H1 (cell line): ENCODE data around the gene ZNF776. TPM values are rescaled to one million over a fixed set of nuclear protein-coding genes. Genes with fewer than 3 reads are reported as not detected.
A peak's percentile ranks its signal among the peaks of the same experiment; 100 is the strongest.

Experiments
- CHD2 ChIP-seq: IDR thresholded peaks from 2 replicates; pipeline ENCODE4 v1.6.1; 2012; ENCODE audit warnings: low read length, improper control_type of control experiment
- KDM1A ChIP-seq: fragments of 200-600, 300-600 bp; sonication (generic); IDR thresholded peaks from 2 replicates; pipeline ENCODE4 v1.7.1; 2016; ENCODE audit warnings: mild to moderate bottlenecking, low read length, borderline replicate concordance
- KDM5A ChIP-seq: fragments of 200-600 bp; IDR thresholded peaks from 2 replicates; pipeline ENCODE4 v1.7.1; 2012; ENCODE audit warnings: mild to moderate bottlenecking, low read length, inconsistent platforms, mixed read lengths
- RAD21 ChIP-seq, 2 experiments: IDR thresholded peaks in 1 of 2; conservative IDR thresholded peaks in 1 of 2; 2 replicates each; pipeline ENCODE4 v1.6.1; 2011; ENCODE audit warnings: low read depth in 2 of 2, low read length in 2 of 2, improper control_type of control experiment in 1 of 2, inconsistent platforms in 1 of 2, mild to moderate bottlenecking in 1 of 2, moderate library complexity in 1 of 2
- RFX5 ChIP-seq: IDR thresholded peaks from 2 replicates; pipeline ENCODE4 v1.6.1; 2011; ENCODE audit warnings: low read depth, low read length, improper control_type of control experiment, borderline replicate concordance
- RNF2 ChIP-seq: fragments of 200-900, 300-1000 bp; sonication (generic); IDR thresholded peaks from 2 replicates; pipeline ENCODE4 v1.7.1; 2016; ENCODE audit warnings: borderline replicate concordance, low read depth, mild to moderate bottlenecking, antibody characterized with exemption, low read length; ENCODE audit not compliant: poor library complexity, severe bottlenecking; ENCODE audit errors: missing control alignments
- polyA plus RNA-seq, 7 experiments: library from polyadenylated mRNA; depleted of rRNA in 3 of 7; stranded (reverse) in 5 of 7; unstranded in 2 of 7; fragments of >200 nt in 5 of 7; fragments of 200-250 nt in 2 of 7; gene quantifications; 1 replicate in 5 of 7; 2 replicates in 1 of 7; 4 replicates in 1 of 7; pipeline versions ENCODE4 v1.2.1 to v1.2.3, GENCODE V29; 2011 to 2013; ENCODE audit warnings: missing spikeins in 2 of 7, mixed read lengths in 2 of 7
- total RNA-seq: library from RNA; stranded (reverse); fragmentation: NEBNext Ultra II Directional; extraction: Animal tissue kit (Norgen Biotek cat#: 25700); gene quantifications from 2 replicates; pipeline ENCODE4 v1.2.1, GENCODE V29; 2021
- TF ChIP-seq, protein P1 (sequence below): fragments of 300-600 bp; sonication (generic); IDR thresholded peaks from 2 replicates; pipeline ENCODE4 v1.7.1; 2012; ENCODE audit warnings: low read length, moderate library complexity, mild to moderate bottlenecking, inconsistent platforms; ENCODE audit not compliant: insufficient replicate concordance
- TF ChIP-seq, protein P2 (sequence below): IDR thresholded peaks from 2 replicates; pipeline ENCODE4 v1.6.1; 2011; ENCODE audit warnings: low read depth, mild to moderate bottlenecking, low read length; ENCODE audit not compliant: insufficient read depth

Gene ZNF776
- total and polyA plus RNA-seq, 2 of the 8 experiments (the other 6 are each of a cell fraction or from before 2014, with no cell fraction given): 7.8 to 20.5 TPM

GRCh38 chr19:57746580-57747471 is at the start of gene ZNF776 (continued):
- TF ChIP-seq CHD2 (peak; percentile 82), RNF2 (no peak), RAD21 (IDR thresholded peaks at IDR 0.05 in 1 of 2, conservative IDR thresholded peaks at IDR 0.05 in 1 of 2; ENCODE audit: low read depth in 2 of 2, low read length in 2 of 2) (no peak), RFX5 (no peak), KDM5A (no peak), KDM1A (no peak)
- TF ChIP-seq, protein P1, sequence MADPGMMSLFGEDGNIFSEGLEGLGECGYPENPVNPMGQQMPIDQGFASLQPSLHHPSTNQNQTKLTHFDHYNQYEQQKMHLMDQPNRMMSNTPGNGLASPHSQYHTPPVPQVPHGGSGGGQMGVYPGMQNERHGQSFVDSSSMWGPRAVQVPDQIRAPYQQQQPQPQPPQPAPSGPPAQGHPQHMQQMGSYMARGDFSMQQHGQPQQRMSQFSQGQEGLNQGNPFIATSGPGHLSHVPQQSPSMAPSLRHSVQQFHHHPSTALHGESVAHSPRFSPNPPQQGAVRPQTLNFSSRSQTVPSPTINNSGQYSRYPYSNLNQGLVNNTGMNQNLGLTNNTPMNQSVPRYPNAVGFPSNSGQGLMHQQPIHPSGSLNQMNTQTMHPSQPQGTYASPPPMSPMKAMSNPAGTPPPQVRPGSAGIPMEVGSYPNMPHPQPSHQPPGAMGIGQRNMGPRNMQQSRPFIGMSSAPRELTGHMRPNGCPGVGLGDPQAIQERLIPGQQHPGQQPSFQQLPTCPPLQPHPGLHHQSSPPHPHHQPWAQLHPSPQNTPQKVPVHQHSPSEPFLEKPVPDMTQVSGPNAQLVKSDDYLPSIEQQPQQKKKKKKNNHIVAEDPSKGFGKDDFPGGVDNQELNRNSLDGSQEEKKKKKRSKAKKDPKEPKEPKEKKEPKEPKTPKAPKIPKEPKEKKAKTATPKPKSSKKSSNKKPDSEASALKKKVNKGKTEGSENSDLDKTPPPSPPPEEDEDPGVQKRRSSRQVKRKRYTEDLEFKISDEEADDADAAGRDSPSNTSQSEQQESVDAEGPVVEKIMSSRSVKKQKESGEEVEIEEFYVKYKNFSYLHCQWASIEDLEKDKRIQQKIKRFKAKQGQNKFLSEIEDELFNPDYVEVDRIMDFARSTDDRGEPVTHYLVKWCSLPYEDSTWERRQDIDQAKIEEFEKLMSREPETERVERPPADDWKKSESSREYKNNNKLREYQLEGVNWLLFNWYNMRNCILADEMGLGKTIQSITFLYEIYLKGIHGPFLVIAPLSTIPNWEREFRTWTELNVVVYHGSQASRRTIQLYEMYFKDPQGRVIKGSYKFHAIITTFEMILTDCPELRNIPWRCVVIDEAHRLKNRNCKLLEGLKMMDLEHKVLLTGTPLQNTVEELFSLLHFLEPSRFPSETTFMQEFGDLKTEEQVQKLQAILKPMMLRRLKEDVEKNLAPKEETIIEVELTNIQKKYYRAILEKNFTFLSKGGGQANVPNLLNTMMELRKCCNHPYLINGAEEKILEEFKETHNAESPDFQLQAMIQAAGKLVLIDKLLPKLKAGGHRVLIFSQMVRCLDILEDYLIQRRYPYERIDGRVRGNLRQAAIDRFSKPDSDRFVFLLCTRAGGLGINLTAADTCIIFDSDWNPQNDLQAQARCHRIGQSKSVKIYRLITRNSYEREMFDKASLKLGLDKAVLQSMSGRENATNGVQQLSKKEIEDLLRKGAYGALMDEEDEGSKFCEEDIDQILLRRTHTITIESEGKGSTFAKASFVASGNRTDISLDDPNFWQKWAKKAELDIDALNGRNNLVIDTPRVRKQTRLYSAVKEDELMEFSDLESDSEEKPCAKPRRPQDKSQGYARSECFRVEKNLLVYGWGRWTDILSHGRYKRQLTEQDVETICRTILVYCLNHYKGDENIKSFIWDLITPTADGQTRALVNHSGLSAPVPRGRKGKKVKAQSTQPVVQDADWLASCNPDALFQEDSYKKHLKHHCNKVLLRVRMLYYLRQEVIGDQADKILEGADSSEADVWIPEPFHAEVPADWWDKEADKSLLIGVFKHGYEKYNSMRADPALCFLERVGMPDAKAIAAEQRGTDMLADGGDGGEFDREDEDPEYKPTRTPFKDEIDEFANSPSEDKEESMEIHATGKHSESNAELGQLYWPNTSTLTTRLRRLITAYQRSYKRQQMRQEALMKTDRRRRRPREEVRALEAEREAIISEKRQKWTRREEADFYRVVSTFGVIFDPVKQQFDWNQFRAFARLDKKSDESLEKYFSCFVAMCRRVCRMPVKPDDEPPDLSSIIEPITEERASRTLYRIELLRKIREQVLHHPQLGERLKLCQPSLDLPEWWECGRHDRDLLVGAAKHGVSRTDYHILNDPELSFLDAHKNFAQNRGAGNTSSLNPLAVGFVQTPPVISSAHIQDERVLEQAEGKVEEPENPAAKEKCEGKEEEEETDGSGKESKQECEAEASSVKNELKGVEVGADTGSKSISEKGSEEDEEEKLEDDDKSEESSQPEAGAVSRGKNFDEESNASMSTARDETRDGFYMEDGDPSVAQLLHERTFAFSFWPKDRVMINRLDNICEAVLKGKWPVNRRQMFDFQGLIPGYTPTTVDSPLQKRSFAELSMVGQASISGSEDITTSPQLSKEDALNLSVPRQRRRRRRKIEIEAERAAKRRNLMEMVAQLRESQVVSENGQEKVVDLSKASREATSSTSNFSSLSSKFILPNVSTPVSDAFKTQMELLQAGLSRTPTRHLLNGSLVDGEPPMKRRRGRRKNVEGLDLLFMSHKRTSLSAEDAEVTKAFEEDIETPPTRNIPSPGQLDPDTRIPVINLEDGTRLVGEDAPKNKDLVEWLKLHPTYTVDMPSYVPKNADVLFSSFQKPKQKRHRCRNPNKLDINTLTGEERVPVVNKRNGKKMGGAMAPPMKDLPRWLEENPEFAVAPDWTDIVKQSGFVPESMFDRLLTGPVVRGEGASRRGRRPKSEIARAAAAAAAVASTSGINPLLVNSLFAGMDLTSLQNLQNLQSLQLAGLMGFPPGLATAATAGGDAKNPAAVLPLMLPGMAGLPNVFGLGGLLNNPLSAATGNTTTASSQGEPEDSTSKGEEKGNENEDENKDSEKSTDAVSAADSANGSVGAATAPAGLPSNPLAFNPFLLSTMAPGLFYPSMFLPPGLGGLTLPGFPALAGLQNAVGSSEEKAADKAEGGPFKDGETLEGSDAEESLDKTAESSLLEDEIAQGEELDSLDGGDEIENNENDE: no peak
- TF ChIP-seq, protein P2, sequence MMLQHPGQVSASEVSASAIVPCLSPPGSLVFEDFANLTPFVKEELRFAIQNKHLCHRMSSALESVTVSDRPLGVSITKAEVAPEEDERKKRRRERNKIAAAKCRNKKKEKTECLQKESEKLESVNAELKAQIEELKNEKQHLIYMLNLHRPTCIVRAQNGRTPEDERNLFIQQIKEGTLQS: no peak
